ENCODE measurements around the gene EHD3. TPM values are rescaled to one million over a fixed set of nuclear protein-coding genes. Genes with fewer than 3 reads are reported as not detected.

Gene EHD3
- total and polyA plus RNA-seq, 9 donors: 3.2 to 5.8 (median 3.9) TPM

GRCh38 chr2:31207790-31208189 is 26.2 kb upstream of the EHD3 start:
- Histone ChIP-seq H3K27ac (ENCODE audit: low read length) (no peak overlapping the region), H3K4me3 (ENCODE audit: low read length) (no peak overlapping the region), H3K36me3 (ENCODE audit: control insufficient read depth, insufficient read depth, low read length) (no peaks in the 10 kb centered on the region), H3K27me3 (ENCODE audit: control insufficient read depth, insufficient read depth, low read length) (peaks cover 2% of the 10 kb centered on the region), H3K9me3 (replicated peaks; ENCODE audit: control insufficient read depth, low read depth, low read length) (no peaks in the 10 kb centered on the region), H3K4me1 (ENCODE audit: control insufficient read depth, insufficient read depth, low read length) (no peaks in the 10 kb centered on the region)
- 40% methylated on average over 2 of the region's 2 CpGs for WGBS (ENCODE audit: insufficient coverage)
- no peak for DNase-seq

DNA sequence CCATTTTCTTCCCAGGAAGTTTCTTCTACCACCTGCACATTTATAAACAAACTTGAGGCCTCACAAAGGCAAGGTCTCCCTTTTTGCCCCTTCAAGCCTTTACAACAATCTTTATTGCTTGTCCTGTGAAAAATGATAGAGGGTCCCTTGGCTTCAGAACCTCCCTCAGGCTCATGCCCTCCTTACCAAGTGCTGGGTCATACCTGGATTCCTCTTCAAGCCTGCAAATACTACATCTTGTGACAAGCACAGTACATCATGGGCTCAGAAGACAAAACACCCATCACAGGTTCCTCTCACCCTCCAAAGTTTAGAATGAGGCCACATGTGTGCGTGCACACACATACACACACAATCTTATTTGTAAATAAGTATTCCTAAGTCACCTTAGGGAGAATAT is 25.7 kb upstream of the EHD3 start:
- no CpG with 5 or more reads among the region's 1 CpG for WGBS (ENCODE audit: insufficient coverage)
- Histone ChIP-seq H3K27ac (ENCODE audit: low read length) (no peak overlapping the region), H3K36me3 (ENCODE audit: control insufficient read depth, insufficient read depth, low read length) (no peaks in the 10 kb centered on the region), H3K4me3 (ENCODE audit: low read length) (no peak overlapping the region), H3K4me1 (ENCODE audit: control insufficient read depth, insufficient read depth, low read length) (no peaks in the 10 kb centered on the region), H3K9me3 (replicated peaks; ENCODE audit: control insufficient read depth, low read depth, low read length) (no peaks in the 10 kb centered on the region), H3K27me3 (ENCODE audit: control insufficient read depth, insufficient read depth, low read length) (peaks cover 2% of the 10 kb centered on the region)
- no peak for DNase-seq

GRCh38 chr2:31212659-31213600 is 21.0 kb upstream of the EHD3 start:
- Histone ChIP-seq H3K9me3 (replicated peaks; ENCODE audit: control insufficient read depth, low read depth, low read length) (no peaks in the 10 kb centered on the region), H3K27ac (ENCODE audit: low read length) (no peak overlapping the region), H3K36me3 (ENCODE audit: control insufficient read depth, insufficient read depth, low read length) (no peaks in the 10 kb centered on the region), H3K4me1 (ENCODE audit: control insufficient read depth, insufficient read depth, low read length) (no peaks in the 10 kb centered on the region), H3K4me3 (ENCODE audit: low read length) (no peak overlapping the region), H3K27me3 (ENCODE audit: control insufficient read depth, insufficient read depth, low read length) (no peaks in the 10 kb centered on the region)
- DNase-seq: no peak
- WGBS (ENCODE audit: insufficient coverage): 63% methylated on average over 4 of the region's 9 CpGs

- Histone ChIP-seq H3K4me3 (ENCODE audit: low read length) (no peak overlapping the region), H3K27ac (ENCODE audit: low read length) (no peak overlapping the region), H3K4me1 (ENCODE audit: control insufficient read depth, insufficient read depth, low read length) (peaks cover 2% of the 10 kb centered on the region), H3K36me3 (ENCODE audit: control insufficient read depth, insufficient read depth, low read length) (no peaks in the 10 kb centered on the region), H3K27me3 (ENCODE audit: control insufficient read depth, insufficient read depth, low read length) (peaks cover 2% of the 10 kb centered on the region), H3K9me3 (replicated peaks; ENCODE audit: control insufficient read depth, low read depth, low read length) (no peaks in the 10 kb centered on the region)
- DNase-seq: no peak
- WGBS (ENCODE audit: insufficient coverage): no CpG with 5 or more reads among the region's 4 CpGs
These were observed 20.1 kb upstream of the EHD3 start for GRCh38 chr2:31213601-31214443.

- H3K27me3 ChIP-seq (ENCODE audit: control insufficient read depth, insufficient read depth, low read length): peaks cover 6% of the 10 kb centered on the region
- peaks cover 2% of the 10 kb centered on the region for H3K4me1 ChIP-seq (ENCODE audit: control insufficient read depth, insufficient read depth, low read length)
- no peak overlapping the region for H3K27ac ChIP-seq (ENCODE audit: low read length)
- 95% methylated on average over 5 of the region's 8 CpGs for WGBS (ENCODE audit: insufficient coverage)
- no peak for DNase-seq
- no peaks in the 10 kb centered on the region for H3K36me3 ChIP-seq (ENCODE audit: control insufficient read depth, insufficient read depth, low read length)
- no peak overlapping the region for H3K4me3 ChIP-seq (ENCODE audit: low read length)
- no peaks in the 10 kb centered on the region for H3K9me3 ChIP-seq (replicated peaks; ENCODE audit: control insufficient read depth, low read depth, low read length)
These were observed 19.5 kb upstream of the EHD3 start for GRCh38 chr2:31214444-31214915.

GRCh38 chr2:31216734-31217133 is 17.2 kb upstream of the EHD3 start:
- WGBS (ENCODE audit: insufficient coverage): 75% methylated on average over 5 of the region's 5 CpGs
- H3K9me3 ChIP-seq (replicated peaks; ENCODE audit: control insufficient read depth, low read depth, low read length): no peaks in the 10 kb centered on the region
- DNase-seq: no peak
- peaks cover 9% of the 10 kb centered on the region for H3K27me3 ChIP-seq (ENCODE audit: control insufficient read depth, insufficient read depth, low read length)
- no peak overlapping the region for H3K4me3 ChIP-seq (ENCODE audit: low read length)
- H3K36me3 ChIP-seq (ENCODE audit: control insufficient read depth, insufficient read depth, low read length): no peaks in the 10 kb centered on the region
- peaks cover 2% of the 10 kb centered on the region for H3K4me1 ChIP-seq (ENCODE audit: control insufficient read depth, insufficient read depth, low read length)
- no peak overlapping the region for H3K27ac ChIP-seq (ENCODE audit: low read length)

DNA sequence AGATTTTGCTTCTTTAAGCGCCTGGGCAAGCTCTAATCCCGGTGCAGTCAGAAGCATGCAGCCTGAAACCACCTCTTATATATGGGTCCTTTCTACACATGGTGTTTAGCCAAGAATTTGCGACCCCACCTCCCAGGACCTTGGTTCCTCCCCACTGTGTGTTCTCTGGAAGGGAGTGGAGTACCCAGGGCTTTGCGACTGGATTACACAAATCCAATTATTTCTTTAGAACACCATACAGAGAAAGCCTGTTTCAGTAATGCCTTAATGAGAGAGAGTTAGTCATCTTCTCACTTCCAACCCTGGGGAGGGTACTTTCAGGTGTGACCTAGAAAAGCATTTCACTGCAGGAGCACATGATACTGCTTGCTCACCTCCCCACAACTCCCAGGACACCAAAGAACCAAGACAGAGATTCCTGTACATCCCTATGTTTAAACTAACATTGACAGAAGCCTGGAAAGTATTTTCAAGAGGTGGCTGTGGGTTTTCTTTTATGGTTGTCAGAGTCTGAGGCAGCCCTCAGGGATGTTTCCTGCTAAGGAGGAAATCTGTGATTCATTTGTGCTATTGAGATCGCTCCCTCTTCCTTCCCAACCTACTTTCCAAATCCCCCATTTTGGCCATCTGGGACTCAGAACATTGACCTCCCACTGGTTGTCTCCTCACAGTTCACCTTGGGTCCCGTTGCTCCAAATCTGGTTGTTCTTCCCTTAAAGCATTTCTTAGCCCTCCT is 16.3 kb upstream of the EHD3 start, which contains the start of gene CAPN14:
Gene CAPN14 (minus strand): TSS at position 51 of the 736 bp plus-strand sequence. CDS start 12,068 bp downstream, outside the sequence.
- H3K4me3 ChIP-seq (ENCODE audit: low read length): no peak within 1 kb of the TSS
- no peaks in the 10 kb centered on the region for H3K36me3 ChIP-seq (ENCODE audit: control insufficient read depth, insufficient read depth, low read length)
- peaks cover 9% of the 10 kb centered on the region for H3K27me3 ChIP-seq (ENCODE audit: control insufficient read depth, insufficient read depth, low read length)
- H3K4me1 ChIP-seq (ENCODE audit: control insufficient read depth, insufficient read depth, low read length): peaks cover 2% of the 10 kb centered on the region
- WGBS (ENCODE audit: insufficient coverage): 55% methylated on average over 4 of the region's 6 CpGs
- H3K9me3 ChIP-seq (replicated peaks; ENCODE audit: control insufficient read depth, low read depth, low read length): no peaks in the 10 kb centered on the region
- no peak within 1 kb of the TSS for H3K27ac ChIP-seq (ENCODE audit: low read length)
- DNase-seq: no peak

DNA sequence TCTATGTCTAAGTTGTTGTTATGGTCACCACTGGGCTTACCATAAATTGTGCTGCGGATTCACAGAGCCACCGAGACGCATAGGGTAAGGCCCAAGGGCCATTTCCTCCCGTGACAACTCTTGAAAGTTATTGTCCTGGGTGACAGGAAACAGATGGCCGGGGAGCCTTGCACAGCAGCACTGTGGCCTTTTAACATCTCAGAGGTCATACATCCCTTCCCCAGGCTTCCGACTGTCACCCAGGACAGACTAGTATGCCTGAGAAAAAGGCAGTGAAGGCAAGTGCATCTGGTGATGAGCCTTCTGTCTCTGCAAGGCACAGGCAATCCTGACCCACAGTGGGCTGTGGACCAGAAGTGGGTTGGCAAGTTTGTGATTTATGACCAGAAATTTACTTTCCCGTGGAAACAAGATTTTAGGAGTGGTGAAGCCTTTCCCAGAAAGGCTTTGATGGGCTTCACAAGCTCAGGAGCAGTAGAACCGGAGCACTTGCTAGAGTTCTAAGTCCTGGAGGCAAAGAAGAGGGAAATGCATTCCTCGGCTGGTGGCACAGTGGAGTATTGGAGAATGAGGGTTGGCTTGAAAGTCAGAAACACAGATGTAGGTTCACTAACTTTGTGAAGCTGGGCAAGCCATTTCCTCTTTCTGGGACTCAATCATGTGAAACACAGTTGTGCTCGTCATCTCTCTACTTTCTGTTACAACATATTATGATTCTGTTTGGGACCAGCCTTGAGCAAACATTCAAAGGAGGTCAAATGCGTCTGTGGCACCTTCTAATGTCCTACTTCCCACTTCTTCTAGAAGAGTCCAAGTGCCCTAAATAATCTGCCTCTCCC is 14.6 kb upstream of the EHD3 start:
- Histone ChIP-seq H3K27me3 (ENCODE audit: control insufficient read depth, insufficient read depth, low read length) (peaks cover 9% of the 10 kb centered on the region), H3K36me3 (ENCODE audit: control insufficient read depth, insufficient read depth, low read length) (no peaks in the 10 kb centered on the region), H3K4me1 (ENCODE audit: control insufficient read depth, insufficient read depth, low read length) (peaks cover 2% of the 10 kb centered on the region), H3K9me3 (replicated peaks; ENCODE audit: control insufficient read depth, low read depth, low read length) (no peaks in the 10 kb centered on the region), H3K27ac (ENCODE audit: low read length) (no peak overlapping the region), H3K4me3 (ENCODE audit: low read length) (no peak overlapping the region)
- 35% methylated on average over 9 of the region's 11 CpGs for WGBS (ENCODE audit: insufficient coverage)
- DNase-seq: peak; percentile 55

DNA sequence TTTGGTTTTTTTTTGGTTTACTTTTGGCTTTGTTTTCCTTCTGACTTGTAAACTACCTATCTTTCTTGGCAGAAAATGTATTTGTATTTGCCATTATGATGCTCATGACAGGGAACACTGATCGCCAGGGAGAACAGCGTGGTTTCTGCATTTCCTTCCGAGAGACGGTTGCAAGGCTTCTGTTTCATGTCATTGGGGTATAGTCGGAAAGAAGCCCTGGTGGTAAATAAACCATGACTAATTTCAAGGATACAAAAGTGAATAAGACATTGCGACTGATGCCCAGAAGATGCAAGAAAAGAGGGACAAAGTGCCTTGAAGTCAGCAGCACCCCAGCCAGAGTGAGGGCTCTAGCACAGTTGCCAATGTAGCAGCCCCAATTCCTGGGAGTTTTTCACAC is 12.4 kb upstream of the EHD3 start:
- Histone ChIP-seq H3K27me3 (ENCODE audit: control insufficient read depth, insufficient read depth, low read length) (peaks cover 13% of the 10 kb centered on the region), H3K36me3 (ENCODE audit: control insufficient read depth, insufficient read depth, low read length) (no peaks in the 10 kb centered on the region), H3K4me1 (ENCODE audit: control insufficient read depth, insufficient read depth, low read length) (peaks cover 2% of the 10 kb centered on the region), H3K9me3 (replicated peaks; ENCODE audit: control insufficient read depth, low read depth, low read length) (no peaks in the 10 kb centered on the region), H3K27ac (ENCODE audit: low read length) (no peak overlapping the region), H3K4me3 (ENCODE audit: low read length) (no peak overlapping the region)
- WGBS (ENCODE audit: insufficient coverage): 51% methylated on average over 6 of the region's 6 CpGs
- no peak for DNase-seq

All from muscle of leg (tissue), 11 donors.